GM23338 (cell line): ENCODE results near the gene SDHD. TPM values are rescaled to one million over a fixed set of nuclear protein-coding genes. Genes with fewer than 3 reads are reported as not detected.
A peak's percentile ranks its signal among the peaks of the same experiment; 100 is the strongest.

ENCODE experiments used
- ATAC-seq: fragments of 200-7000 bp; cut with Tn5 transposase; 3 replicates; pipeline ENCODE4 v1.9.1; 2020
- DNase-seq: peaks from one replicate; pipeline ENCODE4 v3.0.0-alpha.2; 2015; ENCODE audit warnings: low spot score
- H2AFZ ChIP-seq: fragments of 200-600 bp; sonication (generic); 2 replicates; pipeline ENCODE4 v1.8.0; 2016; ENCODE audit warnings: antibody characterized with exemption, mild to moderate bottlenecking, moderate library complexity
- H3F3A ChIP-seq: fragments of 200-600 bp; sonication (generic); replicated peaks from 2 replicates; pipeline ENCODE4 v1.8.0; 2017; ENCODE audit warnings: antibody characterized with exemption, mixed run types, low read depth
- H3K27ac ChIP-seq: fragments of 200-600 bp; sonication (generic); 2 replicates; pipeline ENCODE4 v1.6.1; 2016; ENCODE audit warnings: low read depth
- H3K27me3 ChIP-seq: fragments of 200-600 bp; sonication (generic); 2 replicates; pipeline ENCODE4 v1.8.0; 2016; ENCODE audit warnings: mild to moderate bottlenecking, mixed run types, moderate library complexity; ENCODE audit not compliant: insufficient read depth
- H3K36me3 ChIP-seq: fragments of 200-600 bp; sonication (generic); 2 replicates; pipeline ENCODE4 v1.8.0; 2016; ENCODE audit warnings: mild to moderate bottlenecking; ENCODE audit not compliant: insufficient read depth
- H3K4me1 ChIP-seq: fragments of 200-600 bp; sonication (generic); 2 replicates; pipeline ENCODE4 v1.8.0; 2016; ENCODE audit warnings: mild to moderate bottlenecking, moderate library complexity; ENCODE audit not compliant: insufficient read depth
- H3K4me2 ChIP-seq: fragments of 200-600 bp; sonication (generic); 2 replicates; pipeline ENCODE4 v1.7.1; 2017; ENCODE audit warnings: mixed run types
- H3K4me3 ChIP-seq: fragments of 200-600 bp; sonication (generic); 2 replicates; pipeline ENCODE4 v1.6.1; 2016; ENCODE audit warnings: mixed run types
- H3K79me2 ChIP-seq: fragments of 200-600 bp; sonication (generic); replicated peaks from 2 replicates; pipeline ENCODE4 v1.8.0; 2017; ENCODE audit warnings: mild to moderate bottlenecking; ENCODE audit not compliant: insufficient read depth
- H3K9me2 ChIP-seq: fragments of 200-600 bp; sonication (generic); 2 replicates; pipeline ENCODE4 v1.8.0; 2017; ENCODE audit not compliant: insufficient read depth
- H4K20me1 ChIP-seq: fragments of 200-600 bp; sonication (generic); replicated peaks from 2 replicates; pipeline ENCODE4 v1.8.0; 2017; ENCODE audit warnings: mild to moderate bottlenecking; ENCODE audit not compliant: insufficient read depth
- H3K27ac Mint-ChIP-seq: 2 replicates; pipeline ENCODE4 v1.8.0; 2020; ENCODE audit warnings: inconsistent platforms, mild to moderate bottlenecking, moderate library complexity, mixed read lengths
- H3K27me3 Mint-ChIP-seq: 3 replicates; pipeline ENCODE4 v1.8.0; 2022; ENCODE audit warnings: low read depth, mild to moderate bottlenecking, moderate library complexity, mixed read lengths, inconsistent platforms; ENCODE audit not compliant: insufficient read depth, poor library complexity
- H3K36me3 Mint-ChIP-seq: 3 replicates; pipeline ENCODE4 v1.8.0; 2021; ENCODE audit warnings: low read depth, mild to moderate bottlenecking, inconsistent platforms, moderate library complexity, mixed read lengths
- H3K4me1 Mint-ChIP-seq: 3 replicates; pipeline ENCODE4 v1.8.0; 2020; ENCODE audit warnings: mild to moderate bottlenecking, inconsistent platforms, mixed read lengths
- H3K4me3 Mint-ChIP-seq: 3 replicates; pipeline ENCODE4 v1.8.0; 2021; ENCODE audit warnings: moderate library complexity, mild to moderate bottlenecking, inconsistent platforms, mixed read lengths
- H3K9me3 Mint-ChIP-seq: 3 replicates; pipeline ENCODE4 v1.8.0; 2020; ENCODE audit warnings: moderate library complexity, mild to moderate bottlenecking, inconsistent platforms, mixed read lengths
- EZH2 ChIP-seq: fragments of 200-600 bp; sonication (generic); IDR thresholded peaks from one replicate; pipeline ENCODE4 v1.8.0; 2017; ENCODE audit warnings: antibody characterized with exemption, mild to moderate bottlenecking, low read depth; ENCODE audit not compliant: unreplicated experiment
- EZH2phosphoT487 ChIP-seq: fragments of 200-600 bp; sonication (generic); IDR thresholded peaks from one replicate; pipeline ENCODE4 v1.8.1; 2018; ENCODE audit warnings: antibody characterized with exemption; ENCODE audit not compliant: unreplicated experiment
- JUNB ChIP-seq: IDR thresholded peaks from one replicate; pipeline ENCODE4 v1.6.1; 2016; ENCODE audit warnings: antibody characterized with exemption; ENCODE audit not compliant: unreplicated experiment
- STAT1 ChIP-seq: IDR thresholded peaks from one replicate; pipeline ENCODE4 v1.6.1; 2016; ENCODE audit warnings: antibody characterized with exemption; ENCODE audit not compliant: unreplicated experiment
- polyA plus RNA-seq: library from polyadenylated mRNA; unstranded; fragments of >200 nt; fragmentation: Nextera tagmentation; extraction: Ambion mirVana; gene quantifications from 2 replicates; pipeline ENCODE4 v1.2.1, GENCODE V29; 2016
- total RNA-seq: library from RNA; depleted of rRNA; stranded (reverse); fragments of >200 nt; shearing (Covaris generic); gene quantifications from 2 replicates; pipeline ENCODE4 v1.2.3, GENCODE V29; 2014
- TF ChIP-seq, protein P1 (sequence below): fragments of 250-450 bp; sonication (Bioruptor Pico); IDR thresholded peaks from 2 replicates; pipeline ENCODE4 v1.5.0; 2020; ENCODE audit warnings: mild to moderate bottlenecking, moderate library complexity
- TF ChIP-seq, protein P2 (sequence below): IDR thresholded peaks from one replicate; pipeline ENCODE4 v1.6.1; 2018; ENCODE audit warnings: antibody characterized with exemption; ENCODE audit not compliant: unreplicated experiment

Gene SDHD
- total and polyA plus RNA-seq, 2 experiments from 2014 or later: 157 to 163 TPM

DNA sequence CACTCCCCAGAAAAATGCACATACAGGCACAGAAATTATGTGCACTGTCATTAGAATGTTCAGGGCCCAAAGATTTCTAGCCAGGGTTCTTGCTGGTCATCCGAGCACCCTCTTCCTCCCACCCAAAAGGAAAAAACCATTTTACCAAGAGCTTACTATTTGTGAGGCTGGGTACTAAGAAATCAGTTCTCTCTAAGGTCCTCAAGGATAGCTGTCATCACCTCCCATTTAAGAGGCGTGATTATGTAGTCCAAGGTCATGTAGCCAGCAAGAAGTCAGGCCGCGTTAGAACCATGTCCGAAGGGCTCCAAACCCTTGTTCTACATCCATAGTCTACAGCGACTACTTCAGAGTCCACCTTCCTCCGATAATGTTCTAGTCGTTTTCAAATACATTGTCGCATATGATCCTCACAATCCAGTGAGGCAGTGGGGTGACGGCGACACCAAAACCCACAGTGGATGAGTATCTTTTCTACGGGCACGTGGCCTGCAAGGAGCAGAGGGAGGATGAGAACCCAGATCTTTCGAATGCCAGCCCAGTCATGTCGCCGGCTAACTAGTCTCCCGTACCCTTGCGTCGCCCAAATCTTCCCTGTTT lies 751 bp upstream of the SDHD start:
- peak overlapping the region; percentile 84; the same call in 1 of the 2 replicates for H2AFZ ChIP-seq
- DNase-seq (peak; percentile 43), ATAC-seq (peak; percentile 38)
- peaks cover 86% of the 10 kb centered on the region for H3K36me3 Mint-ChIP-seq
- peak overlapping the region; percentile 98 for H3K27ac Mint-ChIP-seq
- H3K27me3 ChIP-seq: no peaks in the 10 kb centered on the region
- peaks cover 54% of the 10 kb centered on the region for H3K36me3 ChIP-seq
- peaks cover 19% of the 10 kb centered on the region for H3K27me3 Mint-ChIP-seq
- peaks cover 50% of the 10 kb centered on the region for H3K79me2 ChIP-seq
- no peaks in the 10 kb centered on the region for H3K9me2 ChIP-seq
- H3K4me1 ChIP-seq: peaks cover 7% of the 10 kb centered on the region
- H3K4me2 ChIP-seq: peak overlapping the region; percentile 95
- H3F3A ChIP-seq: peaks cover 11% of the 10 kb centered on the region; the same call in 1 of the 2 replicates
- peaks cover 12% of the 10 kb centered on the region for H4K20me1 ChIP-seq
- H3K4me3 ChIP-seq: peak overlapping the region; percentile 91
- H3K4me3 Mint-ChIP-seq: peak overlapping the region; percentile 100
- peaks cover 20% of the 10 kb centered on the region for H3K4me1 Mint-ChIP-seq
- TF ChIP-seq EZH2 (no peak), STAT1 (no peak)
- TF ChIP-seq, protein P1, sequence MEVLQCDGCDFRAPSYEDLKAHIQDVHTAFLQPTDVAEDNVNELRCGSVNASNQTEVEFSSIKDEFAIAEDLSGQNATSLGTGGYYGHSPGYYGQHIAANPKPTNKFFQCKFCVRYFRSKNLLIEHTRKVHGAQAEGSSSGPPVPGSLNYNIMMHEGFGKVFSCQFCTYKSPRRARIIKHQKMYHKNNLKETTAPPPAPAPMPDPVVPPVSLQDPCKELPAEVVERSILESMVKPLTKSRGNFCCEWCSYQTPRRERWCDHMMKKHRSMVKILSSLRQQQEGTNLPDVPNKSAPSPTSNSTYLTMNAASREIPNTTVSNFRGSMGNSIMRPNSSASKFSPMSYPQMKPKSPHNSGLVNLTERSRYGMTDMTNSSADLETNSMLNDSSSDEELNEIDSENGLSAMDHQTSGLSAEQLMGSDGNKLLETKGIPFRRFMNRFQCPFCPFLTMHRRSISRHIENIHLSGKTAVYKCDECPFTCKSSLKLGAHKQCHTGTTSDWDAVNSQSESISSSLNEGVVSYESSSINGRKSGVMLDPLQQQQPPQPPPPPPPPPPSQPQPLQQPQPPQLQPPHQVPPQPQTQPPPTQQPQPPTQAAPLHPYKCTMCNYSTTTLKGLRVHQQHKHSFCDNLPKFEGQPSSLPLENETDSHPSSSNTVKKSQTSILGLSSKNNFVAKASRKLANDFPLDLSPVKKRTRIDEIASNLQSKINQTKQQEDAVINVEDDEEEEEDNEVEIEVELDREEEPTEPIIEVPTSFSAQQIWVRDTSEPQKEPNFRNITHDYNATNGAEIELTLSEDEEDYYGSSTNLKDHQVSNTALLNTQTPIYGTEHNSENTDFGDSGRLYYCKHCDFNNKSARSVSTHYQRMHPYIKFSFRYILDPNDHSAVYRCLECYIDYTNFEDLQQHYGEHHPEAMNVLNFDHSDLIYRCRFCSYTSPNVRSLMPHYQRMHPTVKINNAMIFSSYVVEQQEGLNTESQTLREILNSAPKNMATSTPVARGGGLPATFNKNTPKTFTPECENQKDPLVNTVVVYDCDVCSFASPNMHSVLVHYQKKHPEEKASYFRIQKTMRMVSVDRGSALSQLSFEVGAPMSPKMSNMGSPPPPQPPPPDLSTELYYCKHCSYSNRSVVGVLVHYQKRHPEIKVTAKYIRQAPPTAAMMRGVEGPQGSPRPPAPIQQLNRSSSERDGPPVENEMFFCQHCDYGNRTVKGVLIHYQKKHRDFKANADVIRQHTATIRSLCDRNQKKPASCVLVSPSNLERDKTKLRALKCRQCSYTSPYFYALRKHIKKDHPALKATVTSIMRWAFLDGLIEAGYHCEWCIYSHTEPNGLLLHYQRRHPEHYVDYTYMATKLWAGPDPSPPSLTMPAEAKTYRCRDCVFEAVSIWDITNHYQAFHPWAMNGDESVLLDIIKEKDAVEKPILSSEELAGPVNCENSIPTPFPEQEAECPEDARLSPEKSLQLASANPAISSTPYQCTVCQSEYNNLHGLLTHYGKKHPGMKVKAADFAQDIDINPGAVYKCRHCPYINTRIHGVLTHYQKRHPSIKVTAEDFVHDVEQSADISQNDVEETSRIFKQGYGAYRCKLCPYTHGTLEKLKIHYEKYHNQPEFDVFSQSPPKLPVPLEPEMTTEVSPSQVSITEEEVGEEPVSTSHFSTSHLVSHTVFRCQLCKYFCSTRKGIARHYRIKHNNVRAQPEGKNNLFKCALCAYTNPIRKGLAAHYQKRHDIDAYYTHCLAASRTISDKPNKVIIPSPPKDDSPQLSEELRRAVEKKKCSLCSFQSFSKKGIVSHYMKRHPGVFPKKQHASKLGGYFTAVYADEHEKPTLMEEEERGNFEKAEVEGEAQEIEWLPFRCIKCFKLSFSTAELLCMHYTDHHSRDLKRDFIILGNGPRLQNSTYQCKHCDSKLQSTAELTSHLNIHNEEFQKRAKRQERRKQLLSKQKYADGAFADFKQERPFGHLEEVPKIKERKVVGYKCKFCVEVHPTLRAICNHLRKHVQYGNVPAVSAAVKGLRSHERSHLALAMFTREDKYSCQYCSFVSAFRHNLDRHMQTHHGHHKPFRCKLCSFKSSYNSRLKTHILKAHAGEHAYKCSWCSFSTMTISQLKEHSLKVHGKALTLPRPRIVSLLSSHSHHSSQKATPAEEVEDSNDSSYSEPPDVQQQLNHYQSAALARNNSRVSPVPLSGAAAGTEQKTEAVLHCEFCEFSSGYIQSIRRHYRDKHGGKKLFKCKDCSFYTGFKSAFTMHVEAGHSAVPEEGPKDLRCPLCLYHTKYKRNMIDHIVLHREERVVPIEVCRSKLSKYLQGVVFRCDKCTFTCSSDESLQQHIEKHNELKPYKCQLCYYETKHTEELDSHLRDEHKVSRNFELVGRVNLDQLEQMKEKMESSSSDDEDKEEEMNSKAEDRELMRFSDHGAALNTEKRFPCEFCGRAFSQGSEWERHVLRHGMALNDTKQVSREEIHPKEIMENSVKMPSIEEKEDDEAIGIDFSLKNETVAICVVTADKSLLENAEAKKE: no peak
- peak overlapping the region; percentile 5; the same call in 1 of the 2 replicates for H3K27ac ChIP-seq
- H3K9me3 Mint-ChIP-seq: peaks cover 4% of the 10 kb centered on the region; the same call in 2 of the 3 replicates

DNA sequence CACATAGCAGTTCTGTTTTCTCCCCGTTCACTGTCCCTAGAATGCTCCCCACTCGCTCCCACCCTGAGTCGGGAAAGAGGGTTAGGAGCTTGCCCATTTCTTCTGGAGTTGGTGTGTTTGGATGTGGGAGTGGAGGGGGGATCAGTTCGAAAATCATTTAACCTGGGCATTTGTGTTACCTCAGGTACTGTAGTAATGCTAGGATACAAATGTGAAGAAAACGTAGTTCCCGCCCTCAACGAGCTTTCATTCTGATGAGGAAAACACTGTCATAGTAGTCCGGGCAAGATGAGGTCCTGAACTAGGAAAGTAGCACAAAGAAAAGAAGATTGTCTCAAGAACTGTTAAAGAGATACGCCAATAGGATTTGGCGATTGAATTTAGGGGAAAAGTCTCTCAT lies 539 bp downstream of the SDHD start:
- H3K27ac ChIP-seq: peak overlapping the region; percentile 67
- peak overlapping the region; percentile 95 for H3K4me2 ChIP-seq
- H3K4me3 ChIP-seq: peak overlapping the region; percentile 91
- Mint-ChIP-seq H3K4me1 (peaks cover 20% of the 10 kb centered on the region), H3K27ac (peak overlapping the region; percentile 98), H3K4me3 (peak overlapping the region; percentile 100), H3K36me3 (peaks cover 94% of the 10 kb centered on the region), H3K27me3 (peaks cover 19% of the 10 kb centered on the region), H3K9me3 (peaks cover 4% of the 10 kb centered on the region; the same call in 2 of the 3 replicates)
- ATAC-seq: no peak; the same call in 2 of the 3 replicates
- H2AFZ ChIP-seq: 0 out of 2 replicates have a peak overlapping the region, but pooled peaks have one; percentile 70
- peak; percentile 15 for DNase-seq
- H3K36me3 ChIP-seq: peaks cover 62% of the 10 kb centered on the region
- peaks cover 53% of the 10 kb centered on the region for H3K79me2 ChIP-seq
- H3K27me3 ChIP-seq: no peaks in the 10 kb centered on the region
- H3K9me2 ChIP-seq: no peaks in the 10 kb centered on the region
- H3F3A ChIP-seq: peaks cover 7% of the 10 kb centered on the region; the same call in 1 of the 2 replicates
- peaks cover 7% of the 10 kb centered on the region for H3K4me1 ChIP-seq
- peaks cover 12% of the 10 kb centered on the region for H4K20me1 ChIP-seq
- TF ChIP-seq, protein P2, sequence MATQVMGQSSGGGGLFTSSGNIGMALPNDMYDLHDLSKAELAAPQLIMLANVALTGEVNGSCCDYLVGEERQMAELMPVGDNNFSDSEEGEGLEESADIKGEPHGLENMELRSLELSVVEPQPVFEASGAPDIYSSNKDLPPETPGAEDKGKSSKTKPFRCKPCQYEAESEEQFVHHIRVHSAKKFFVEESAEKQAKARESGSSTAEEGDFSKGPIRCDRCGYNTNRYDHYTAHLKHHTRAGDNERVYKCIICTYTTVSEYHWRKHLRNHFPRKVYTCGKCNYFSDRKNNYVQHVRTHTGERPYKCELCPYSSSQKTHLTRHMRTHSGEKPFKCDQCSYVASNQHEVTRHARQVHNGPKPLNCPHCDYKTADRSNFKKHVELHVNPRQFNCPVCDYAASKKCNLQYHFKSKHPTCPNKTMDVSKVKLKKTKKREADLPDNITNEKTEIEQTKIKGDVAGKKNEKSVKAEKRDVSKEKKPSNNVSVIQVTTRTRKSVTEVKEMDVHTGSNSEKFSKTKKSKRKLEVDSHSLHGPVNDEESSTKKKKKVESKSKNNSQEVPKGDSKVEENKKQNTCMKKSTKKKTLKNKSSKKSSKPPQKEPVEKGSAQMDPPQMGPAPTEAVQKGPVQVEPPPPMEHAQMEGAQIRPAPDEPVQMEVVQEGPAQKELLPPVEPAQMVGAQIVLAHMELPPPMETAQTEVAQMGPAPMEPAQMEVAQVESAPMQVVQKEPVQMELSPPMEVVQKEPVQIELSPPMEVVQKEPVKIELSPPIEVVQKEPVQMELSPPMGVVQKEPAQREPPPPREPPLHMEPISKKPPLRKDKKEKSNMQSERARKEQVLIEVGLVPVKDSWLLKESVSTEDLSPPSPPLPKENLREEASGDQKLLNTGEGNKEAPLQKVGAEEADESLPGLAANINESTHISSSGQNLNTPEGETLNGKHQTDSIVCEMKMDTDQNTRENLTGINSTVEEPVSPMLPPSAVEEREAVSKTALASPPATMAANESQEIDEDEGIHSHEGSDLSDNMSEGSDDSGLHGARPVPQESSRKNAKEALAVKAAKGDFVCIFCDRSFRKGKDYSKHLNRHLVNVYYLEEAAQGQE: no peak
- no peak for TF ChIP-seq EZH2phosphoT487
- TF ChIP-seq JUNB: no peak
